HG02973 (cell line): ENCODE results near the gene FAM149A.

Source experiments
- ATAC-seq: cut with Tn5 transposase; IDR thresholded peaks from one replicate; pipeline ENCODE4 v1.9.1; 2021; ENCODE audit warnings: moderate library complexity; ENCODE audit not compliant: unreplicated experiment

The FAM149A gene

GRCh38 chr4:186151499-186151898, 47.0 kb downstream of the FAM149A start:
- ATAC-seq, result no peak

DNA sequence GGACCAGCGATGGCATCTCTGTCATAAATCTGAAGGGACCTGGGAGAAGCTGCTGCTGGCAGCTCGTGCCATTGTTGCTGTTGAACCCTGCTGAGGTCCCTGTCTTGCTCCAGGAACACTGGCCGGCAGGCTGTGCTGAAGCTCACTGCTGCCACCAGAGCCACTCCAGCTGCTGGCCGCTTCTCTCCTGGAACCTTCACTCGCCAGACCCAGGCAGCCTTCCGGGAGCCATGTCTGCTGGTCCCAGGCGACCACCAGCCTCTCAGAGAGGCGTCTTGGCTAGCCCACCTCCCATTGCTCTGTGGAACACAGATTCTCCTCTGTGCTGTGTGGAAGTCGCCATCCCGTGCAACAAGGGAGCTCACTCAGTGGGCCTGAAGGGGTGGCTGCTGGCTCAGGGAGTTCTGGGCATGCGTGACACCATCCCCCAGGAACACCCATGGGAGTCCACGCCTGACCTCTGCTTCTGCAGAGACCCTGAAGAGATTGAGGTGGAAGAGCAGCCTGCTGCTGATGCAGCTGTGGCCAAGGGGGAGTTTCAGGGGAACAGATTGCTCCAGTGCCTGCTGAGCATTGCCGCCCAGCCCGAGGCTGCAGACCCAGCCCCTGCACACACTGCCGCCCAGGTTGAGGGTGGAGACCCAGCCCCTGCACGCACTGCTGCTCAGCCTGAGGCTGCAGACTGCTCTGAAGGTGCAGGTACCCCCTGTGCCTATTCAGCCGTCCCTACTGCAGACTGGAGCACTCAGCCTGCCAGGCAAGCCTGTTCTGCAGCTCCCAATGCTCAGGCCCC, 53.7 kb downstream of the FAM149A start:
- no peak for ATAC-seq

- no peak for ATAC-seq
Observed at GRCh38 chr4:186158966-186159365, 54.5 kb downstream of the FAM149A start.

DNA sequence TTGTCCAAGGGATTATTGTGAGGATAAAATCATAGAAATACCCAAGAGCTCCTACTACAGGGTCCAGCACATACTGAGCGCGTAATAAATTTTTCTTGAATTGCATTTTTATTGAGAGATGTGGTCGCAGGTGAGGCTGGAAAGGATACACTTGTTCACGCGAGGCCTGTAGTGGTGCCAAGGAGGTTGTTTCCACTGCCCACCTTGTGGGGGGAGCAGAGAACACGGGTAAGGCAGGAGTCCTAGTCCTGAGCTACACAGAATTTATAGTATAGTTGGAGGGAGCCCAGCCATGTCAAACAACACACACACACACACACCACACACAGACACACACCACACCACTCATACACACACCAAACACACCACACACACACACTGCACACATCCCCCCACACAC, 55.1 kb downstream of the FAM149A start:
- ATAC-seq, result no peak

GRCh38 chr4:186161138-186161537, 56.6 kb downstream of the FAM149A start:
- ATAC-seq, result peak; percentile 99

DNA sequence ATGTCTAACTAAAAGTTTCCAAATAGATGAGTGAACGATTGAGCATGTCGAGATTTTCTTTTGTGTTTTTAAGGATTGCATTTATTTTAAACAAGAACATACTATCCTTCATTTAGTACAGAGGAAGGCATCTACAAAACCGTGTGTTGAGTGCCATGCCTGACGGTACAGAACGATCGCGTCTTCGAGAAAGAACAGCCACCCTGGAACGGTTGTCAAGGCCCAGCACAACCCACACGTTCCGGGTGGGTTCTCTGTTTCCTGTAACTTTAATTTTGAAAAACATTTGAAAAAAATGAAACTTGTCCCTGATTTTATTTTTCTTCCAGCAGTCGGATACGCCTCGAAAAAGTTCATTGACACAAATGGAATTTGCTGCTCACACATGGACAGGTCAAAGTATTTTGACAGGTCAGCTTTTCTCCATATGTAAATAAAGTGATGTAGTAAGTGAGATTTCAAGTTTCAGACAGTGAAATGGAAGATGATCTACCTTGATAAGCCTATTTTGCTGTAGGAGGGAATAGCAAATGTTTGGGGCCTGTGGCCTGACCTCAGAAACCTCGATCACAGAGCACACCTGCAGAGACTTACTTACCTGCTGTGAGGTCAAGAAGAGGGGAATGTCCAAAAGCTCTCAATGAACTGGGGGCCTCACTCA, 62.5 kb downstream of the FAM149A start:
- ATAC-seq, result no peak

DNA sequence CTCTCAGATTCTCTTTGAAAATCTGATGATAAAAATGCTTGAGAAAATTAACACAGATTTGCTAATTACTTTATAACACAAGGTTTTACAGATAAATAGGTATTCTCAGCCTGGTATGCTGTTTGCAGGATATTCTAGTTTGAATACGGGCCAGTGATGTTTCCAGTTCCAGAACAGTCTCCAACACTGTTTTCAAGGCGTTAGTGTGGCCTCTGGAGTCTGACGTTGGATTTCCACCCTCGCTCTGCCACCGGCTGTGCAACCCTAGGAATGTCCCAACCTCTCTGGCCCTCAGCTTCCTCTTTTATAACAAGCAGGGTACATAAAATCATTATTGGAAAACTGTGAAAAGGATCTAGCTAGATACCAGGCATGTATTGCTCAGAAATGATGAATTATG, 63.1 kb downstream of the FAM149A start:
- ATAC-seq, result no peak

GRCh38 chr4:186168750-186169149, 64.2 kb downstream of the FAM149A start:
- no peak for ATAC-seq

GRCh38 chr4:186169333-186169944, 64.9 kb downstream of the FAM149A start:
- no peak for ATAC-seq

GRCh38 chr4:186169945-186170802, 65.7 kb downstream of the FAM149A start:
- no peak for ATAC-seq

- no peak for ATAC-seq
Observed at GRCh38 chr4:186170966-186171365, 66.5 kb downstream of the FAM149A start.

- ATAC-seq, result no peak
Observed at GRCh38 chr4:186172546-186172945, 68.0 kb downstream of the FAM149A start.

GRCh38 chr4:186188107-186188506, 83.6 kb downstream of the FAM149A start:
- no peak for ATAC-seq

- no peak for ATAC-seq
Observed at GRCh38 chr4:186189656-186190055, 85.2 kb downstream of the FAM149A start.

DNA sequence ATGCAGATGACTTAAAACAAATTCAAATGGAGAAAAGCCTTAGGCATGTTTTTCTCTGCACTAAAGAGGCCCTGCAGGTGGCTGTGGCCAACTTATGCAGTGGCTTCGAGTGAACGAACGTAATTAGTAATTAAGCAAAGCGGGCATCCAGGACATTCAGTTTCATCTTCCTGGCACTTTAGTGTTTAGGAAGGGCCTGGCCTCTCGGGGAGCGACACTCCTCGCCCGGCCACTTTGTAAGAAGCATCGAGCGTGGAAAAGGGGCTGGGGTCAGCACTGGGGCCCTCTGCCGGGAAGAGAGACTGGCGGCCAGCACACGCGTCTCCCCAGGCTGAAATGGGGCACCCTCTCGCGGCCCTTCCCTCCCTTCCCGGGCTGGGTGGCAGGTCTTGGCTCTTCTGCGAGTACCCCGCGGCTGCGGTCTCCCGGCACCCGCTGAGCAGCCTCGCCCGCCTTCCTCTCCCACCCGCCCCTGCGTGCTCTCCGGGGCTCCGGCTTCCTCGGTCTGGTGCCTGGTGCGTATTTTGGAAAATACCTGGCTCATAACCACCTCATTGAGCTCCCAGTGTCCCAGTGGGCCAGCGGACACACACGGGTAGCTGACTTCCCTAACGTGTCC, 86.2 kb downstream of the FAM149A start:
- ATAC-seq, result peak; percentile 26

GRCh38 chr4:186191200-186192065, 86.9 kb downstream of the FAM149A start, which contains the start of gene CYP4V2:
Gene CYP4V2 (plus strand): TSS chr4:186191567. CDS start chr4:186191824, 257 bp downstream.
- peak; percentile 86 for ATAC-seq

- ATAC-seq, result no peak
Observed at GRCh38 chr4:186192066-186192612, 87.6 kb downstream of the FAM149A start.

DNA sequence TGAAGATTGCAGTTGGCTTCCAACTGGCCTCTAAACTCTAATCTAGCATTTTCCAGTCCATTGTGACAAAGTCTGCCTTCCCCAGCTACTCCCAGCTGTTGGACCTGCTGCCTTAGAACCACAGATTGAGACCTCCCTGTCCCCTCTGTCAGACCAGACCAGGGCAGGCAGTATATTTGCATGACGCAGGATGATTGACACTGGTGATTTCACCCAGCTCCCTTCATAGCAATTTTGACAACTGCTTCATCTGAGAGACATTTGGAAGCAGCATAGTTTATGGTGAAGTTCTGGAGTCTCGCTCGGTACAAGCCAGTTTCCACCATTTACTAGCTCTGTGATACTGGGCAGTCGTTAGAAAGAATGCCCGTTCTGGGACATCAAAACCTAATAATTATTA, 89.3 kb downstream of the FAM149A start:
- ATAC-seq, result no peak

DNA sequence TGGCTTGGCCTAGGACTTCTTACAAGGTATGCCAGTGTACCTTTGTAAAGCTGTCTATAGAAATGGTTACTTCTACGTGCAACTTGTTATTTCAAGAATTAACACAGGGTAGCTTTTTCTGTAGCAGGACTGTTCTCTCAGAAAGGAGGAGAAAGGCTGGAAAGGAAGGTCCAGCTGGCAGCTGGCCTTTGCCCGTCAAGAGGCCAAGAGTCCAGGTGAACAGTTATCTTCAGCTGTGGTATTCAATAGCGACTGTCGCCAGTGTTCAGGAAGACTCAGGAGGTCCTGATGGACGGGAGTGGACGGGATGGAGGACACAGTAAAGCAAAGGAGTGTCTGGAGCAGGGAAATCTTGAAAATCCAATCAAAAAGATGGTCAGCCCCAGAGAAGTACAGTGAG, 91.6 kb downstream of the FAM149A start:
- no peak for ATAC-seq
